Ascending aorta (tissue), 2 donors: ENCODE results near the gene KCNQ1OT1. TPM values are rescaled to one million over a fixed set of nuclear protein-coding genes. Genes with fewer than 3 reads are reported as not detected.

Experiments used
- DNase-seq, 2 donors: peaks; one replicate each; pipeline ENCODE4 v3.0.0-alpha.2; 2019; ENCODE audit warnings: low spot score in 2 of 2
- H3K27ac ChIP-seq, 2 donors: fragments of 200-600 bp; sonication (generic); one replicate each; pipeline ENCODE4 v1.5.1; 2016 to 2017; ENCODE audit warnings: mild to moderate bottlenecking in 1 of 2
- H3K27me3 ChIP-seq: fragments of 200-600 bp; sonication (generic); one replicate; pipeline ENCODE4 v1.5.1; 2017
- H3K36me3 ChIP-seq, 2 donors: fragments of 200-600 bp; sonication (generic); one replicate each; pipeline ENCODE4 v1.5.1; 2016
- H3K4me1 ChIP-seq, 2 donors: fragments of 200-600 bp; sonication (generic); one replicate each; pipeline ENCODE4 v1.5.1; 2016 to 2017; ENCODE audit warnings: mild to moderate bottlenecking in 1 of 2
- H3K4me3 ChIP-seq, 2 donors: fragments of 200-600 bp; sonication (generic); one replicate each; pipeline ENCODE4 v1.5.1; 2016 to 2017; ENCODE audit warnings: mild to moderate bottlenecking in 1 of 2
- H3K9me3 ChIP-seq, 2 donors: fragments of 200-600 bp; sonication (generic); one replicate each; pipeline ENCODE4 v1.5.1; 2016
- intact Hi-C: fragments of 100-400 bp; cut with DNase I; formaldehyde crosslinking; loops from one replicate; pipeline ENCODE4 v1.15.1; 2023
- total RNA-seq: library from RNA; depleted of rRNA; stranded (reverse); fragments of >200 nt; gene quantifications from one replicate; pipeline ENCODE4 v1.1.0, GENCODE V29; 2016
- TF ChIP-seq, protein P1 (sequence below), 3 experiments: fragments of 200-600 bp in 2 of 3; fragments of 450-650 bp in 1 of 3; sonication (generic) in 2 of 3; IDR thresholded peaks; one replicate each; pipeline ENCODE4 v1.5.1; 2016 to 2019; ENCODE audit warnings: antibody characterized with exemption in 3 of 3, mild to moderate bottlenecking in 1 of 3, moderate library complexity in 1 of 3

The KCNQ1OT1 gene
- total RNA-seq, 1 donor from 2014 or later: 1.5 TPM

GRCh38 chr11:2734181-2735052, 34.6 kb upstream of the KCNQ1OT1 start:
- intact Hi-C loops: no loop called here
- no peaks in the 10 kb centered on the region for H3K27me3 ChIP-seq
- H3K27ac ChIP-seq: no peak overlapping the region
- TF ChIP-seq, protein P1, sequence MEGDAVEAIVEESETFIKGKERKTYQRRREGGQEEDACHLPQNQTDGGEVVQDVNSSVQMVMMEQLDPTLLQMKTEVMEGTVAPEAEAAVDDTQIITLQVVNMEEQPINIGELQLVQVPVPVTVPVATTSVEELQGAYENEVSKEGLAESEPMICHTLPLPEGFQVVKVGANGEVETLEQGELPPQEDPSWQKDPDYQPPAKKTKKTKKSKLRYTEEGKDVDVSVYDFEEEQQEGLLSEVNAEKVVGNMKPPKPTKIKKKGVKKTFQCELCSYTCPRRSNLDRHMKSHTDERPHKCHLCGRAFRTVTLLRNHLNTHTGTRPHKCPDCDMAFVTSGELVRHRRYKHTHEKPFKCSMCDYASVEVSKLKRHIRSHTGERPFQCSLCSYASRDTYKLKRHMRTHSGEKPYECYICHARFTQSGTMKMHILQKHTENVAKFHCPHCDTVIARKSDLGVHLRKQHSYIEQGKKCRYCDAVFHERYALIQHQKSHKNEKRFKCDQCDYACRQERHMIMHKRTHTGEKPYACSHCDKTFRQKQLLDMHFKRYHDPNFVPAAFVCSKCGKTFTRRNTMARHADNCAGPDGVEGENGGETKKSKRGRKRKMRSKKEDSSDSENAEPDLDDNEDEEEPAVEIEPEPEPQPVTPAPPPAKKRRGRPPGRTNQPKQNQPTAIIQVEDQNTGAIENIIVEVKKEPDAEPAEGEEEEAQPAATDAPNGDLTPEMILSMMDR (IDR thresholded peaks at IDR 0.05): no peak
- no peaks in the 10 kb centered on the region for H3K9me3 ChIP-seq
- DNase-seq: no peak
- H3K4me3 ChIP-seq: no peak overlapping the region
- H3K4me1 ChIP-seq: no peaks in the 10 kb centered on the region
- no peaks in the 10 kb centered on the region for H3K36me3 ChIP-seq

- Histone ChIP-seq H3K4me1 (no peaks in the 10 kb centered on the region), H3K27ac (no peak overlapping the region), H3K27me3 (no peaks in the 10 kb centered on the region), H3K9me3 (no peaks in the 10 kb centered on the region), H3K4me3 (no peak overlapping the region), H3K36me3 (no peaks in the 10 kb centered on the region)
- intact Hi-C loops: no loop called here
- no peak for DNase-seq
- TF ChIP-seq, protein P1 (IDR thresholded peaks at IDR 0.05): no peak
Measured at GRCh38 chr11:2732940-2733628, 33.3 kb upstream of the KCNQ1OT1 start.

GRCh38 chr11:2732261-2732939, 32.6 kb upstream of the KCNQ1OT1 start:
- no peak overlapping the region for H3K4me3 ChIP-seq
- no peaks in the 10 kb centered on the region for H3K9me3 ChIP-seq
- no peak overlapping the region for H3K27ac ChIP-seq
- no peak for DNase-seq
- TF ChIP-seq, protein P1 (IDR thresholded peaks at IDR 0.05): no peak
- H3K4me1 ChIP-seq: no peaks in the 10 kb centered on the region
- H3K27me3 ChIP-seq: no peaks in the 10 kb centered on the region
- no peaks in the 10 kb centered on the region for H3K36me3 ChIP-seq
- intact Hi-C loops: no loop called here

DNA sequence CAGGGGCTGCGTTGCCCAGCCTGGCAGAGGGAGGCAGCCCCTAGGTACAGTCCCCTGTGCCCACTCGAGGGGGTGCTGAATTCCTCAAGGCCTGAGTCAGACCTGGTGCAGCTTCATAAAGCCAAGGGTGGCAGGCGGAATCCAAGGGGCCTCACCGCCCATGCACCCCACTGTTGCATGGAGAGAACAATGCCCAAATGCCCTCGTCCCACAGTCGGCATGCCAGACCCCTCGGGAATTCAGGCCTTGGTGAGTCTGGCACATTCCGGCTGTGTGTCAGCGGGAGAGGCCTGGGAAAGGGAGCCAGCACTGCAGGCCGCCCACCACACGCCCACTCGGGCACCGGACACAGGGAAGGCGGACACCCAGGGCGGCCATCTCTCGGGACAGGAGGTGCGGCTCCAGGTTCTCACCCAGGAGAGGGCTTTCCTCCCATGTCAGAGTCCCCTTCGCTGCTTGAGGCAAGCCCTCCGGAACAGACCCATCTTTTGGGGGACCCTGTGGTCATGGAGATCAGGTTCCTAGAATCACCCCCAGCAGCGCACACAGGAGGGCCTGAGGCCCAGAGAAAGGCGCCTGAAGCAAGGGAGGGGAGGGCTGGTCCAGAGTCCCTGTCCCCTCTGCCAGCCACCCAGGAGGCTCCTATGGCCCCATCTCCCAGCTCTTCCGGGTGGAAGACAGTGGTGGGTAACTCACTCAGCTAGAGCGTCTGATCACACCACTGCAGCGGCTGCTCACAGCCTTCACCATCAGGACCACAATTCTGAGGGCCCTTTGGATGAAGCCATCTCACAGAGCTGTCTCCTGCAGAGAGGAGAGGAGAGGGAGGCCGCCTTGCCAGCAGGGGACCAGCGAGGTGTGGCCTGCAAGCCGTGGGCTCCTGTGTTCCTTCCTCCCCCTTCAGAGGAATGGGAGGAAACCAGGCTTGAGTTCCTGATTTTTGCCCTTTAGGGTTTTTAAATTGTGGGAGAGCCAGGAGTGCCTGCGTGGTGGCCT, 31.6 kb upstream of the KCNQ1OT1 start:
- DNase-seq: no peak
- H3K36me3 ChIP-seq: no peaks in the 10 kb centered on the region
- no peak overlapping the region for H3K27ac ChIP-seq
- intact Hi-C loops: no loop called here
- no peaks in the 10 kb centered on the region for H3K27me3 ChIP-seq
- H3K4me3 ChIP-seq: no peak overlapping the region
- no peaks in the 10 kb centered on the region for H3K4me1 ChIP-seq
- no peaks in the 10 kb centered on the region for H3K9me3 ChIP-seq
- TF ChIP-seq, protein P1 (IDR thresholded peaks at IDR 0.05): no peak
